Suppressor macrophage treated with lipopolysaccharide for 1 hour (primary cell): ENCODE results near the gene OTOR.

Experiments
- DNase-seq, 3 donors: peaks; one replicate each; pipeline ENCODE4 v3.0.0-alpha.2; 2020 to 2022

Gene OTOR

GRCh38 chr20:16752082-16752481 is 3.9 kb downstream of the OTOR start:
- no peak for DNase-seq

- no peak for DNase-seq
Measured at GRCh38 chr20:16752901-16753300, 4.7 kb downstream of the OTOR start.

- DNase-seq, result no peak
Measured at GRCh38 chr20:16758454-16759180, 10.5 kb downstream of the OTOR start.

- DNase-seq, result no peak
Measured at GRCh38 chr20:16759181-16759563, 11.0 kb downstream of the OTOR start.

GRCh38 chr20:16760431-16761304 is 12.5 kb downstream of the OTOR start:
- no peak for DNase-seq

- peak; percentile 65 to 72 (median 70) for DNase-seq
Measured at GRCh38 chr20:16761305-16761829, 13.2 kb downstream of the OTOR start.

GRCh38 chr20:16764560-16764959 is 16.4 kb downstream of the OTOR start:
- DNase-seq, result no peak

GRCh38 chr20:16771213-16771612 is 23.1 kb downstream of the OTOR start:
- DNase-seq, result no peak

- no peak for DNase-seq
Measured at GRCh38 chr20:16775961-16776360, 27.8 kb downstream of the OTOR start.

- DNase-seq, result no peak
Measured at GRCh38 chr20:16777126-16777525, 29.0 kb downstream of the OTOR start.

GRCh38 chr20:16778159-16778558 is 30.0 kb downstream of the OTOR start:
- DNase-seq, result no peak

GRCh38 chr20:16781496-16781895 is 33.3 kb downstream of the OTOR start:
- no peak for DNase-seq

GRCh38 chr20:16785226-16785625 is 37.1 kb downstream of the OTOR start:
- DNase-seq, result no peak
